ENCODE data around the gene SDK2.

GRCh38 chr17:73352261-73352660, 292.0 kb downstream of the SDK2 start:
- TF ChIP-seq, protein P1, sequence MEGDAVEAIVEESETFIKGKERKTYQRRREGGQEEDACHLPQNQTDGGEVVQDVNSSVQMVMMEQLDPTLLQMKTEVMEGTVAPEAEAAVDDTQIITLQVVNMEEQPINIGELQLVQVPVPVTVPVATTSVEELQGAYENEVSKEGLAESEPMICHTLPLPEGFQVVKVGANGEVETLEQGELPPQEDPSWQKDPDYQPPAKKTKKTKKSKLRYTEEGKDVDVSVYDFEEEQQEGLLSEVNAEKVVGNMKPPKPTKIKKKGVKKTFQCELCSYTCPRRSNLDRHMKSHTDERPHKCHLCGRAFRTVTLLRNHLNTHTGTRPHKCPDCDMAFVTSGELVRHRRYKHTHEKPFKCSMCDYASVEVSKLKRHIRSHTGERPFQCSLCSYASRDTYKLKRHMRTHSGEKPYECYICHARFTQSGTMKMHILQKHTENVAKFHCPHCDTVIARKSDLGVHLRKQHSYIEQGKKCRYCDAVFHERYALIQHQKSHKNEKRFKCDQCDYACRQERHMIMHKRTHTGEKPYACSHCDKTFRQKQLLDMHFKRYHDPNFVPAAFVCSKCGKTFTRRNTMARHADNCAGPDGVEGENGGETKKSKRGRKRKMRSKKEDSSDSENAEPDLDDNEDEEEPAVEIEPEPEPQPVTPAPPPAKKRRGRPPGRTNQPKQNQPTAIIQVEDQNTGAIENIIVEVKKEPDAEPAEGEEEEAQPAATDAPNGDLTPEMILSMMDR (IDR thresholded peaks at IDR 0.05), result no peak
- TF ChIP-seq POLR2A (IDR thresholded peaks at IDR 0.05) (no peak), POLR2AphosphoS5 (IDR thresholded peaks at IDR 0.05) (no peak)
